Measurements from ENCODE around the gene NDP.
"Not testable (repeated sequence)": the region's sequence is repeated elsewhere in the genome, so short reads cannot be mapped to it uniquely, and the experiment has no call there.

Gene NDP

DNA sequence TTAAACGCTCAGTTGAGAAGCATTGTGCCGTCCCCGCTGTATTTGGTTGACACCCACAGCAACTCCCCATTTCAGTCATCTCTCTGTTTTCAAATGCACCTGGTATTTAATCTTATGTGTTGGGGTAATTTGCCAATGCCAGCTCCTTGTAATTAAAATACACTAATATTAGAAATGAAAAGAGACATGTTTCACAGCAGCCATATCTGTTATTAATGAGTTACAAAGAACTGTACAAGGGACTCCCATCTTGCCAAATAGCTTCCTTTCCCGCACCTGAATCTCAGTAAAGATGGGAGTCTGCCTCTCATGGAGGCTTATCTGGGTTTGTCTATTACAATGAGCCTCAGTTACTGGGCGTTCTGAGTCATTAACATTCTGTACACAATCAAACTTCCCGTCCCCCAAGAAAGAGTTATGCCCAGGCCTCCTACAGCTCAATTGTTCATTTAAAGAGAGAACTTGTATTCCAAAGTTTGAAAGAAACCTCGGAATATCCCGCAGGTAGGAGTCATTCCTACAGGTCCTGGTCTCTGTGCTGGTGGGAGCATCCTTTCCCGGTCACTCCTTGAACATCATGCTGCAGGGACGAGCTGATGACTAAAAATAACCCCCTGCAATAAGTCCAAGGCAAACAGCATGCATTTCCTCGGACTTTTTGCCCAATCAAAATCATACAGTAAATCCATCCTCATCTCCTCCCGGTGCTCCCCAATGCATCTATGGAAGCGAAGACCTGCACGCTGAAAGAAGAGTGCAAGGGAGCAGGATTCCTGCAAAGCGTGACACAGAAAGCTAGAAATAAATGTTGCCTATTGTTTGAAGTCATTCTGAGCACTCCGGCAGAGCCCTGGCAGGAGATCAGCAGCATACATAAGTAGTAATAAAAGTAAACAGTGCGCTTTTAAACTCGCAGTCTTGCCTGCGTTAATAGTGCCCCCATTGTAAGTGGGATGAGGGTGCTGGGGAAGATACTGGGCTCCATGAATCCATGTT, 926 bp downstream of the NDP start:
- no peak for DNase-seq (ENCODE audit: low read depth in 4 of 4, low spot score in 1 of 4)

DNA sequence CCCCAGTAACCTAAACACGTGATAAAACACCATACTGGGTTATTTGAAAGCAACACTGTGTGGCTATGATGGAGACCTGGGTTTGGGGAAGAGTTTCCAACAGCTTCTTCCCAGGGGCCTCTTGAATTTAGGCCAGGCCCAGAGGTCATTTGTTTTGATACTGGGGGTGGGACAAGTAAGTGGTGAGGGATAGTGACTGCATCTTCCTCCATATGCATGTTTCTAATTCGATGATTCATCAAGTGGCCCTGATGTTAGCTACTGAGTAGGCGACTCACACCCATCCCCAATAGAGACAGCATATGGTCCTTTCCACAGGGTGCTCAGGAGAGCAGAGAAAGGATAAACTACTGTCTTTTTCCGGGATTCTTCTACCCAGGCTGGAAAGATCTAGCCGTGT, 2.7 kb downstream of the NDP start:
- no peak for DNase-seq (ENCODE audit: low read depth in 4 of 4, low spot score in 1 of 4)

DNA sequence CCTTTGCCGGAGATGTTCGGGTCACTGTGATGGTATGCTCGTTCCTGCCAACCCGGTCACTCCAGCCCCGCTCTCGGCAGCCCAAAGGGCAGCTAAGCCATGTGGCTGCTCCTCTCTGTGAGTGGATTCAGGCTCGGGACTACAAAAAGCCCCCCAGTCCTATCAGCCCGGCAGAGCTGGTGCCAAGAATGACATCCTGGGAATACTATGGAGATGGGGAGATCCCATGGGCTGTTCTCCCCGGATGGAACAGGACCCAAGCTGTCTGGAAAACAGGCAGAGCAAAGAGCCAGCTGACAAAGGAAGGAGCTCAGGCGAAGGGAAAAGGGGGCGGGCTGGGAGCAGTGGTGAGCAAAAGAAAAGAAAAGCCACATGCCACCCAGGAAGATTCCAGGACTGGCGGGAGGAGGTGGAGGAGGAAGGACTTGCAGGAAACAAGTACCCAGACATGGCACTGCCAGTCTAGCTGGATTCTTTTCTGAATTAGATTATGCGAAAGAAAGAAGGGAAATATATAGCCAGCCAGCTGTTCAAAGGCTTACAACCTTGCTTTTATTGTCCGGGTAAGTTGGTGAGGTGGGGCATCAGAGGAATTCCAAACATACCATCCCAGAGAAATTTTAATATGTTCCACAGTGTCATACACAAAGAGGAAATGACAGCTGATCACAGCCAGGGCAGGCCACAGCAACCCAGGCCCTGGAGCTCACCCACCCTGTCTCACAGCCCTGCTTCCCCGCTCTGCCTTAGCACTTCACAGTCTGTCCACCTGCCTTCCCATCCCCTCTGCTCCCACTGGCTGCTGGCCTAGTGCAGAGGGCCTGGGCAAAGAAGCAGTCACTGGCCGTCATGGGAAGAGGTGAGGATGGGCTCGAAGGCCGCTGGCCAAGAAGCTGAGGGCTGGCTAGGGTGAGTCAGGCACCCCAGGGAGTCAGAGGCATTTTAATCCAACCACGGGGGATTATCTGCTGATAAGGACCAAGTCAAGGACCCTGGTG, 3.4 kb downstream of the NDP start:
- no peak for DNase-seq (ENCODE audit: low read depth in 4 of 4, low spot score in 1 of 4)

DNA sequence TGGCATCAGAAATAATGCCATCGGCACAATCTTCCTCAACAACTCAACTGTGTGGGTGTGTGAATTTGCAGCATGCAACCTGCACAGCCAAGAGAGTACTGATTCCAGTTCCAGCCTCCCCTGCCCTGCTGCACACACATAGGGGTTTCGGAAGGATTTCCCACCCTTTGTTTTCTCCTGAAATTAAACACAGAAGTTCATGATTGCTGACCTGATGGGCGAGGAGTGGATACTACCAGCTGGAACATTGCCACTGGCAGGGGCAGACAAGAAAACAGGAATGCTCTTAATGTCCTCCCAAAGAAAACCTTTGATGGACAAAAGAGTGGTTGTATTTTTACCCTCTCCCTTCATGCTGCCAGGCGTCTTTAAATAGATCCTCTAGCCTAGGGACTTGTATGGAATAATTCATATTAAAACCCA, 4.8 kb downstream of the NDP start:
- no peak for DNase-seq (ENCODE audit: low read depth in 4 of 4, low spot score in 1 of 4)

DNA sequence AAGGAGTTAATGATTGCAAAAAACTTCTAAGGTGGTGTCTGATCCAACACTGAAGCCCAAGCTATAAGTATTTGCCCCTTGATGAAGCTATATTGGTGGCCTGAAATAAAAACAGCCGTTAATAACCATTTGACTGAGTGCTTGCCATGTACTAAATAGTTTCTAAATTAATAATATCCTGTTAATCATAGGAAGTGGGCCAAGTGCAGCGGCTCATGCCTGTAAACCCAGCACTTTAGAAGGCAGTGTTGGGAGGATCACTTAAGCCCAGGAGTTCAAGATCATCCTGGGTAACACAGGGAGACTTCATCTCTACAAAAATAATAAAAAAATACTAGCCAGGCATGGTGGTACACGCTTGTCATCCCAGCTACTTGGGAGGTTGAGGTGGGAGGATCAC, 8.3 kb downstream of the NDP start:
- no peak for DNase-seq (ENCODE audit: low read depth in 4 of 4, low spot score in 1 of 4)

DNA sequence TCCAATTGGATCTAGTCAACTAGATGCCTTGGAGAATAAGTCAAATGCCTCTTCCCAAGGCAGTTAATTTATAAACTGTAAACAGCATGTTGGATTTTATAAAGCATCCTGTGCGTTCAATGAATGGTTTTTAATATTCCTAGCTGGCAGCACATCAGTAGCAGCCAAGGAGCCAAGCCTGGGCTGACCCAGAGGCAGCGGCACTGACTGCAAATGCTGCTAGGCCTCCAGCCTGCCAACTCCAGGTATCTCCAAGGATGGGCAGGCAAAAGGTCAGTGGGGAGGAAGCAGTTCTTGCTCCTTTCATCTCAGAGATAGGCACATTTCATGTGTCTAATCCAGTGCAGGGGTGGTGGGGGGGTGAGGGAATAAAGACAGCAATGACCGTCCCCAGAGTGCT, 9.5 kb downstream of the NDP start:
- no peak for DNase-seq (ENCODE audit: low read depth in 4 of 4, low spot score in 1 of 4)

DNA sequence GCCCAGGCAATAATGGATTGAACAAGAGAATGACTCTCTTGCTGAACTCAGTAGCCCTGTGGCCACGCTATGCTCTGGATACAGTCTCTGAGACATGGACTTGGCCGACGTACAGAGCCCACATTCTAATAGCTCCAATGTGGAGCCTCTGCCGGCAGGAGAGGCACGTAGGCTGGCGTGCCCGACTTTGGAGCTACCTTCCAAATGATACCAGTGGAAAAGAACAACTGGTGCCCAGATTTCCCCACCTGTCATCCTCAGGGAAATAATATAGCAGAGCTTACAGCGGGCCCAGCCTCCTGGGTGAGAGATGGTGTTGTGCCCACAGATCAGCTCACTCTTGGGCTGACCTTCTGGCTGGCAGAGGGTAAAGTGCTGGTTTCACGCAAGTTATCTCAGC, 10.6 kb downstream of the NDP start:
- DNase-seq (ENCODE audit: low read depth in 4 of 4, low spot score in 1 of 4): no peak

DNA sequence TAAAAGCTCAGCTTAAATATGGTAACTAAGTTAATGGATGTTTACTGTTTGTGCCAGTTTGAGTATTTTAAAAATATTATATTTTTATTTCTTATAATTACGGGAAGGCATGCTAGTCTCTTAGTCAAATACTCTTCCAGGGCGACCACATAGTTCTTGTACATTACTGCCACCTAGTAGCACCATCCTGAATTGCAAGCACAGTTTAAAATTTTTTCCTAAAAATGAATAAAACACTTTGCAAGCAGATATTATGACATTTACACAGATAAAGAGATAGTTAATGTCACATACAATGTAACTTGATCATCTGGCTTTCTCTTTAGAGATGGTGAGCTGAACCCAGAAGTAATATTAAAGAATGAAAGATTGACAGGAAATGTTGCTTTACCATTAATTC, 11.5 kb downstream of the NDP start:
- DNase-seq (ENCODE audit: low read depth in 4 of 4, low spot score in 1 of 4): no peak

DNA sequence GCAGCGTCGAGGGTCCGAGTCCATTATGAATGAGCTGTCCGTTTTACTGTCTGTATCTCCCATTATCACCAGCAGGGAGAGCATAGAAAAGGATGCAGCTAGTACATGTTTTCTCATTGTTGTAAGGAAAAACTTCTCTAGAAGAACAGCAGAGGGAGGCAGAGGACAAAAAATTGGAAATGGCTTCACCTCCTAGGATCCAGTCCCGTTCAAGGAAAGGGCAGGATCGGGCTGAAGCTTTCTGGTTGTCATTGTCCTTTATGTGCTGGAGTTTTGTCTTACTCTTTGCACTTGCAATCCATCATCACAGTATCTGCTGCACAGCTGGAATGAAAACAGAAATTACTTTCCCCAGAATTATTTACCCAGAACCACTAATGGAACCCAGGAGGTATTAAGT, 14.7 kb downstream of the NDP start:
- DNase-seq (ENCODE audit: low read depth in 4 of 4, low spot score in 1 of 4): no peak

DNA sequence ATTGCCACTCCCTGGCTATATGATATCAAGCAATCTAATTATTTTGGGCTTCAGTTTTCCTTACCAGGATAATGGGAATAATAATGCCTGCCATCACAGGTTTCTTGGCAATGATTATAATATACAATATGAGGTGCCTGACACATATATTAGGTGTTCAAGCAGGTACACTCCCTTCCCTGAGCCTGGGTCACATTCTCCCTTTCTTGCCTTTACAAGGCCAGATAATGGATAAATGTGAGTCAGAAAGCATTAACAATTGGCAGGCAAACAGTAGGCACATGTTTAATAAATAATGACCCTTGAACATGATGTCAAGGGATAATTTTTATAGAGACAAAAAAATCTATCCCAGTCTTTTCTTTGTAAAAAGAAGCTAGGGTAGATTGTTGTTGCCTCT, 17.2 kb downstream of the NDP start:
- DNase-seq (ENCODE audit: low read depth in 4 of 4, low spot score in 1 of 4): no peak

DNA sequence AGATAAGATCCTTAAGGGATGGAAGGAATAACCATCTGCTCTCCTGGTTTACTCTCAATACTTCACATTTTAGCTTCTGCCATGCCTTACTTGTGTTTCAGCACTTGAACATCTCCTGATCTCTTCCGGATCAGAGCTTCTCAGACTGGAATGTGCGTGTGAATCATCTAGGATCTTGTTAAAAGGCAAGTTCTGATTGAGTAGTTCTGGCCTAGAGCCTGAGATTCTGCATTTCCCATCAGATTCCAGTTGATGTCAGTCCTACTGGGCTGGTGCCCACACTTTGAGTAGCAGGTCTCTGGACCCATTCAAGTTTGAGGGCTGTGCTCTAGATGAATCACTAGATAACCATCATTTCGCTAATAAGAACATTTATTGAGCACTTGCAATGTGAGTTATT, 20.0 kb downstream of the NDP start:
- no peak for DNase-seq (ENCODE audit: low read depth in 4 of 4, low spot score in 1 of 4)

DNA sequence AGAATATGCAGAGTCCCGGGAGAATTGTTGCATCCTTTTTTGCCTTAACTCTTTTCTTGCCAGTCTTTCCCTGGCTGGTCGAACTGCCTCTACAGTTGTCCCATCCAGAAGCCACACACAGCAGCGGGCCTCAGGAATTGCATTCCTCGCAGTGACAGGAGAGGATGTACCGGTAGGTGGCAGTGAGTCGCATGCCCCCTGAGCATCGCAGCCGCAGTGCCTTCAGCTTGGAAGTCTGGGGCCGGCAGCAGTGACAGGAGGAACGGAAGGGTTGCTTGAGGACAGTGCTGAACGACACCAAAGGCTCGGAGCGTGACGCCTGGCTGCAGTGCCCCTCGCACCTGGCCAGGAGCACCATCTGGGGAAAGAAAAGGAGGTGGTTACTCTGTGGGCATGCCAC, 23.5 kb downstream of the NDP start:
- peak in 1 of 4 experiments; percentile 4 for DNase-seq (ENCODE audit: low read depth in 4 of 4, low spot score in 1 of 4)

DNA sequence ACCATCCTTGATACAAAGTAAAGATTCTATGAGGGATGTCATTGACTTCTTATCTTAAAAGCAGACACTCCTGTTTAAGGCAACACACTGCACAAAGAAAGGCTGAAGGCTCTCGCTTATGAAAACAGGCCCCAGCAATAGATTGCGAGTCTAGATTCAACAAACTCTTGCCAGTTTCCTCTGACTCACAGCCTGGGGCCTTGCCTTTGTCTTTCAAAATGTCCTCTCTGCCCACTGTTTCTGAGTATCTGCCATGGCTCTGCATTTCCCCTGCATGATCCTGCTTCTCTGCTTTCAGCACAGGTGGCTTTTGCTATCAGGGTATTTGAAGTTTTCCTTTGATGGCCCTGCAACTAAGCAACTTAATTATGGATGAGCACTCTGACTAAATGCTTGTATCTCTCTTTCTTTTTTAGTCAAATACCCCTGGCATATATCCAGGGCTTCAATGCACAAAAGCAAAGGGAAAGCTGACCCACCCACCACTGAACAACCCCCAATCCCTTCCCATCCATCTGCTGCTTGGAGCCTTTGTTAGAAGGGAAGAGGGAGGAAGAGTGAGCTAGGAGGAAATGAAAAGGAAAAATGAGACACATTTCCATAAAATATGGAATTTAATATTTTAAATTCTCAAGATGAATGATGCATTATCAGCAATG, 32.2 kb downstream of the NDP start:
- no peak for DNase-seq (ENCODE audit: low read depth in 4 of 4, low spot score in 1 of 4)

DNA sequence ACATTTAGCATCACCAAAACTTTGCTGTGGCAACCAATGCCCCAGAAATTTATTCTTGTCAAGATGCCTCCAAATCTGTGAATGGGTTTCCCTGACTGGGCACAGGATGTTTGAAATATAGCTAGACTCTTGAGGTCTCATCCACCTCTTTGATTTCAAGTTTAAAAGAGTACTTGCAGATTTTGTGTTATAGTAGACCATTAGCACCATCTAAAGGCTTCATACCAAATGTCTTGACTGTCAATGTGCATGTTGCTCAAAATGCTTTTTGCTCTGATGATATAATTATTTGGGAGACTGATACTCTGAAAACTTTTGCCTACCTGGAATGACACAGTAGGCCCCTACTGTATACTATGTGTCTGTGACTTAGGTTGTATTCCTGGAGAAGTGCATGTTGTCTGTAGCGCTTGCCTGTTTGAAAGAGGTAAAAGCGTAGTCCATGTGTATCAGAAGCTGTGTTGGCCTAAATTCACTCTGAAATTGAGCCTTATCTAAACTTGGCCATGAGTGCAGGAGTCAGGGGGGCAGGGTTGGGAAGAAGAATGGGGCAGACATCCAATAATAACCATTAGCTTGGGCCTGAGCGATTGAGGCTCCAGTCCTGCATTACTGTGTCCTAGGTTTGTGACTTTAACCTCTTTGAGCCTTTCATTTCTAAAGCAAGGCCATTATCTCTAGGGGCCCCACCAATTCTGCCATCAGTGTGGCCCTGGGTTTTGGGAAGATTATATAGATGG, 33.8 kb downstream of the NDP start:
- DNase-seq (ENCODE audit: low read depth in 4 of 4, low spot score in 1 of 4): no peak

DNA sequence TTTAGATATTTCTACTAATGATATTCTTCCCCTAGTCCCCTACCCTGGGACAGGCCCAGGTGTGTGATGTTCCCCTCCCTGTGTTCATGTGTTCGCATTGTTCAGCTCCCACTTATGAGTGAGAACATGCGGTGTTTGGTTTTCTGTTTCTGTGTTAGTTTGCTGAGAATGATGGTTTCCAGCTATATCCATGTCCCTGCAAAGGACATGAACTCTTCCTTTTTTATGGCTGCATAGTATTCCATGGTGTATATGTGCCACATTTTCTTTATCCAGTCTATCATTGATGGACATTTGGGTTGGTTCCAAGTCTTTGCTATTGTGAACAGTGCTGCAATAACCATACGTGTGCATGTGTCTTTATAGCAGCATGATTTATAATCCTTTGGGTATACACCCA, 51.2 kb downstream of the NDP start:
- not testable (repeated sequence) for DNase-seq (ENCODE audit: low read depth in 4 of 4, low spot score in 1 of 4)

DNA sequence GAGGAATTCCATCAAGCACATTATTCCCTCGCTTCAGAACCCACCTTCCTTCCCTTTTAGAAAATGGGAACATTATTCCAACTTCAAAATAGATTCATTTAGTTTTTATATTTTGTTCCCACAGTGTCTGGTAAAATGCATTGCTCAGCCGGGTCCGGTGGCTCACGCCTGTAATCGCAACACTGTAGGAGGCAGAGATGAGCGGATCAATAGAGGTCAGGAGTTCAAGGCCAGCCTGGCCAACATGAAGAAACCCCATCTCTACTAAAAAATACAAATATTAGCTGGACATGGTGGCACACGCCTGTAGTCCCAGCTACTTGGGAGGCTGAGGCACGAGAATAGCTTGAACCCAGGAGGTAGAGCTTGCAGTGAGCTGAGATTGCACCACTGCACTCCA, 62.4 kb downstream of the NDP start:
- DNase-seq (ENCODE audit: low read depth in 4 of 4, low spot score in 1 of 4): not testable (repeated sequence)

DNA sequence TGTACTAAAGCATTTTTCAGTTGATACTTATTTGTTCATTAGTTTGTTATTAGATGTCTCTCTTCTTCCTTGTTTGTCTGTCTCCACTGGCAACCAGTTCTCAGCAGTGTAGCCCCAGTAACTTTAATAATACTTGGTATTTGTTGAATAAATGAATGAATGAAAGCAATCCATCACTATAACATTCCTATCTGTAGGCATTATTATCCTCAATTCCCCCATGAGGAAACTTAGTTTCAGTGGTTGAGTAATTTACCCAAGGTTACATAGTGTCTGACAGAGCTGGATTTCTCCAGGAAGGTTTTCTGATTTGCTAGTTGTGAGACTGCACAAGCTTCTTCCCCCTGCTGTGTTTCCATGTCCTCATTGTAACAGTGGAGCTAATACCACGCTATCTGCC, 63.2 kb downstream of the NDP start:
- DNase-seq (ENCODE audit: low read depth in 4 of 4, low spot score in 1 of 4): no peak

DNA sequence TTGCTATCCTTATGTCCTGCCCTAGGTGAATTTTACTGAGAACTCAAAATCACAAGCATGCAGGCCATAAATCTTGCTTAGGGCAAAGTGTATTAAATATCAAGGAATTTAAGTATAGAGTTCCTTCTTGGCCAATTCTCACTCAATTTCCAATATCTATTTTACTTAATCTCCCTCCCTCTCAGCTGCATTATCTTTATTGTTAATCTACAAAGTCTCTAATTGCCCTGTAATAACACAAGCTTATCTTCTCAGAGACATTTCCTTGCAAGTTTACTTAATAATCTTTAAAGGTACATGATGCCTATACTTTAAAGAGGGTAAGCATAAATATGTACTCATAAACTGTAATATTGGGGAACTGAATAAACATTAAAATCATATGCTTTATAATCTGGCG, 64.0 kb downstream of the NDP start:
- no peak for DNase-seq (ENCODE audit: low read depth in 4 of 4, low spot score in 1 of 4)

DNA sequence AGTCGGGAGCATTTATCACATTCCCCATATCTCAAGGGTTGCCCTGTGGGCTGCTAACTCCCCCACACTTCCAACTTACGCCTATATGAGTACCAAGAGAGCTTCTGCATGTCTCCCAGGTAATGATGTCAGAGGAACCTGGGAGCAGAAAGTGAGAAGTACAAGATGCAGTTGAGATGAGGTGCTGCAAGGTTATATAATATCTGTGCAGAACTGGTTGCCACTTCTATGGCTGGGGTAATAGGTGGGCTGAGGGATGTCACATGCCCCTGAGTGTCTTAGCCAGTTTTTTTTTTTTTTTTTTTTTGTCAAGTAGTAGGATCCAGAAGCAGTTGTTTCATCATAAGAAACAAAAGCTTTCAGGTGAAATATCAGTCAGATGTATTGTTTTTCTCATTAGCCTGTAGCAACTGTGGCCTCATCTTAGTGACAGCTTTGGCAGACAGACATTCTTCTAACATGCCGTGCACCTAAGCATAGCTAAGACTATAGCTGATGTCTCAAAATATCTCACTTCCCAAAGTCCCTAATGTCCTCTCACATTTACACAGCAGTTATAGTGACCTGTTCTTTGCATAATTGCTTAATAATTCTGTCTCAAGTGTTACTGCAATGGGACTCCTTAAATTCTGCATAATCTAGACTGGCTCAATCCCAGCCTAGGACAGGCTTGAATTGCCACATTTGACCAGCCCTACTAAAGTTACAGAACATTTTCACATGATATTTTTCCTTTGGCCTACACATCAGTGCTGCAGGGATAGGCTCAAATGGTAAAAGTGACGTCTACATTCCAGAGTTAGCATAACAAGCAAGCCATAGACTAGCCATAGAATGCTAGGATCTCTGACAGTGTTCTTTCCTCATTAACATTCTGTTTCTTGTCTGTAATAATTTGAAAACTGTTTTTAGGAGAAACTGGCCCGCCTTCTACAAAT, 73.0 kb downstream of the NDP start:
- DNase-seq (ENCODE audit: low read depth in 4 of 4, low spot score in 1 of 4): no peak
